Thoracic aorta (tissue), 2 donors: Measurements from ENCODE around the gene SEBOX. TPM values are rescaled to one million over a fixed set of nuclear protein-coding genes. Genes with fewer than 3 reads are reported as not detected.

Experiments used
- ATAC-seq: fragments of 150-250 bp; one replicate; pipeline ENCODE4 v1.8.0; 2017; ENCODE audit warnings: low read depth; ENCODE audit not compliant: insufficient number of reproducible peaks, low FRiP score
- DNase-seq: peaks from one replicate; pipeline ENCODE4 v3.0.0-alpha.2; 2020; ENCODE audit warnings: low spot score
- H3K27ac ChIP-seq, 2 donors: fragments of 200-600 bp; sonication (generic); 1 replicate in 1 of 2; 2 replicates in 1 of 2; pipeline ENCODE4 v1.5.1; 2016; ENCODE audit warnings: mild to moderate bottlenecking in 2 of 2, moderate library complexity in 2 of 2
- H3K27me3 ChIP-seq: fragments of 200-600 bp; sonication (generic); replicated peaks from 2 replicates; pipeline ENCODE4 v1.6.0; 2016; ENCODE audit warnings: mild to moderate bottlenecking; ENCODE audit not compliant: insufficient read depth
- H3K36me3 ChIP-seq: fragments of 200-600 bp; sonication (generic); one replicate; pipeline ENCODE4 v1.5.1; 2016
- H3K4me1 ChIP-seq, 2 donors: fragments of 200-600 bp; sonication (generic); 1 replicate in 1 of 2; 2 replicates in 1 of 2; pipeline versions ENCODE4 v1.5.1 to v1.6.0; 2016; ENCODE audit warnings: low read depth in 2 of 2, mild to moderate bottlenecking in 1 of 2; ENCODE audit not compliant: control insufficient read depth in 1 of 2
- H3K4me3 ChIP-seq: fragments of 200-600 bp; sonication (generic); 2 replicates; pipeline ENCODE4 v1.5.1; 2016; ENCODE audit warnings: mild to moderate bottlenecking
- H3K9me3 ChIP-seq: fragments of 200-600 bp; sonication (generic); 2 replicates; pipeline ENCODE4 v1.5.1; 2016
- total RNA-seq, 2 donors: library from RNA; depleted of rRNA; stranded (reverse); fragments of >200 nt; gene quantifications; one replicate each; pipeline versions ENCODE4 v1.1.0 to v1.2.3, GENCODE V29; 2016
- TF ChIP-seq, protein P1 (sequence below): fragments of 200-600 bp; sonication (generic); IDR thresholded peaks from one replicate; pipeline ENCODE4 v1.5.1; 2019; ENCODE audit warnings: antibody characterized with exemption

SEBOX gene
- total RNA-seq, 2 donors from 2014 or later = not detected

DNA sequence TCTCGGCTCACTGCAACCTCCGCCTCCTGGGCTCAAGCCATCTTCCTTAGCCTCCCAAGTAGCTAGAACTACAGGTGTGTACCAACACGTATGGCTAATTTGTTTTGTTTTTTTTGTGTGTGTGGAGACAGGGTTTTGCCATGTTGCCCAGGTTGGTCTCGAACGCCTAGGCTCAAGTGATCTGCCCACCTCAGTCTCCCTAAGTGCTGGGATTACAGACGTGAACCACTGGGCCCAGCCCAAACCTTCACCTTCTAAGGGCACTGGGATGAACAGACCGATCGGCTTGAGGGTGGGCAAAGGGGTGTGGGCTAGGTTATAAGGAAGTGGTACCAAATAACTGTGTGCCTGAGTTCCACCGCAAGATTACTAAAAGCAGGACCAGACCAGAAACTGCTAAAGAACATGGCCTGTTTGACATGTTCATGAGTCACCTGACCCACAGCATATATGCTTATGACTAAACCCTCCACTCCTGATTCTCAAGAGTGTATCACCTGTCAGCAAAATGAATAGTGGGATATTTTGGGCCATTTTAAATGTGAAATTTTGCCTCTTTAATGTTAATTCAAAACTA is 37.9 kb downstream of the SEBOX start:
- H3K27me3 ChIP-seq = no peaks in the 10 kb centered on the region
- H3K9me3 ChIP-seq = no peaks in the 10 kb centered on the region
- H3K4me3 ChIP-seq = no peak overlapping the region
- ATAC-seq (no peak), DNase-seq (no peak)
- H3K36me3 ChIP-seq = peaks cover 13% of the 10 kb centered on the region
- TF ChIP-seq, protein P1, sequence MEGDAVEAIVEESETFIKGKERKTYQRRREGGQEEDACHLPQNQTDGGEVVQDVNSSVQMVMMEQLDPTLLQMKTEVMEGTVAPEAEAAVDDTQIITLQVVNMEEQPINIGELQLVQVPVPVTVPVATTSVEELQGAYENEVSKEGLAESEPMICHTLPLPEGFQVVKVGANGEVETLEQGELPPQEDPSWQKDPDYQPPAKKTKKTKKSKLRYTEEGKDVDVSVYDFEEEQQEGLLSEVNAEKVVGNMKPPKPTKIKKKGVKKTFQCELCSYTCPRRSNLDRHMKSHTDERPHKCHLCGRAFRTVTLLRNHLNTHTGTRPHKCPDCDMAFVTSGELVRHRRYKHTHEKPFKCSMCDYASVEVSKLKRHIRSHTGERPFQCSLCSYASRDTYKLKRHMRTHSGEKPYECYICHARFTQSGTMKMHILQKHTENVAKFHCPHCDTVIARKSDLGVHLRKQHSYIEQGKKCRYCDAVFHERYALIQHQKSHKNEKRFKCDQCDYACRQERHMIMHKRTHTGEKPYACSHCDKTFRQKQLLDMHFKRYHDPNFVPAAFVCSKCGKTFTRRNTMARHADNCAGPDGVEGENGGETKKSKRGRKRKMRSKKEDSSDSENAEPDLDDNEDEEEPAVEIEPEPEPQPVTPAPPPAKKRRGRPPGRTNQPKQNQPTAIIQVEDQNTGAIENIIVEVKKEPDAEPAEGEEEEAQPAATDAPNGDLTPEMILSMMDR = no peak
- H3K27ac ChIP-seq = no peak overlapping the region
- H3K4me1 ChIP-seq = no peaks in the 10 kb centered on the region

DNA sequence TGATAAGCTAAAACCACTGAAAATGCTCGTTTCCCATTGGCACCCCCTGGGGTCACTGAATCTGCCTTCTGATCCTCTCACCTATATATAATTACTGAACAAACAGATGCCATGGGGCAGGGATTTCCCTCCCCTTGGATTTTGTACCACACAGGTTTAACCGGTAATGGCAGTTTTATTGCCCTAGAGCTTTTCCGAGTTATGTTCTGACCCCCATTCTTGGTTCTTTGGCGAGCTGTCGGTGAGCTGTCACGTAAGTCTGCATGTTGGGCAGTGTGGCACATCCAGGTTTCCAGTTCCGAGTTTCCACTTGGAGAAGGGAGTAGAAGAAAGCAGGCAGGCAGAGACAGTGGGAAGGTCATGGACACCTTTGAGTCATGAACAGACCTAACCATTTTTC is 38.9 kb downstream of the SEBOX start:
- H3K36me3 ChIP-seq = peaks cover 13% of the 10 kb centered on the region
- TF ChIP-seq, protein P1 = no peak
- DNase-seq (no peak), ATAC-seq (no peak)
- H3K4me1 ChIP-seq = no peaks in the 10 kb centered on the region
- H3K4me3 ChIP-seq = no peak overlapping the region
- no peaks in the 10 kb centered on the region for H3K27me3 ChIP-seq
- H3K27ac ChIP-seq = no peak overlapping the region
- H3K9me3 ChIP-seq = no peaks in the 10 kb centered on the region

DNA sequence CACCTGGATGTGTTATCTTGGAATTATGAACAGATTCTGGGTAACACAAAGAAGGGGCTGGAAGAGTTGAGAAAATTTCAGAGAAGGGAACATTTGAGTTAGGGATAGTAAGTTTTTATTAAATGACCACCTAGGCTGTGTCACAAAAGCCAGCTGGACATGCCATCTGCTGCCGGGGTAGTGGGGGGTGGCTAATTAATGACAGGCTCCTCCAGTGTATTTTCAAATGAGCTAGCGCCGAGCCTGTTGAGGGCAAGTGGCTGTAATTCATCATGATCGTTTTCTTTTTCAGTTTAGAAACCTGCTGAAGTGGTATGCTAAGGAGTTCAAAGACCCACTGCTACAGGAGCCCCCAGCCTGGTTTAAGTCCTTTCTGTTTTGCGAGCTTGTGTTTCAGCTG is 39.8 kb downstream of the SEBOX start:
- DNase-seq = no peak

DNA sequence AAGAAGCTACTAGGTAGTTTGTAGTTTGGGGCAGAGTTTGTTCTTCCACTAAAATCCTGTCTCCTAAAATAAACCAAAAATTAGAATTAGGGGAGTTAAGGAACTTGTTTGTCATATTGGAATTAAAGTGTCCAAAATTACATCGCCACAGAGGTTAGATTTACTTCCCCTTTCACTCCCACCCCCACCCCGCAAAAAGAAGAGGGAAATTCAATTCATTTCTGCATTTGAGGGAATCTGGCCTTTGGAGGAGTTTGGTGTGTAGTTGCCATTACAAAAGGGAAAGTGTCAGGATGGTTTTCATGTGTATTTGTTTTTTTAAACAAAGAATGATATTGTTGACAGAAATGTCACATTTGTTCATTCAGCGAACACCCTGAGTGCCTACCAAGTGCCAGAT is 40.2 kb downstream of the SEBOX start:
- peaks cover 0 to 2% of the 10 kb centered on the region in 2 donors for H3K4me1 ChIP-seq
- H3K4me3 ChIP-seq = no peak overlapping the region
- TF ChIP-seq, protein P1 = no peak
- H3K36me3 ChIP-seq = peaks cover 7% of the 10 kb centered on the region
- no peak for DNase-seq
- no peaks in the 10 kb centered on the region for H3K27me3 ChIP-seq
- ATAC-seq = no peak
- H3K27ac ChIP-seq = no peak overlapping the region
- H3K9me3 ChIP-seq = no peaks in the 10 kb centered on the region

More for the DNA sequence above, 39.8 kb downstream of the SEBOX start:
- H3K4me1 ChIP-seq = no peaks in the 10 kb centered on the region
- H3K27ac ChIP-seq = no peak overlapping the region
- ATAC-seq = no peak
- no peak overlapping the region for H3K4me3 ChIP-seq
- H3K27me3 ChIP-seq = no peaks in the 10 kb centered on the region
- peaks cover 8% of the 10 kb centered on the region for H3K36me3 ChIP-seq
- no peaks in the 10 kb centered on the region for H3K9me3 ChIP-seq
- TF ChIP-seq, protein P1 = no peak

DNA sequence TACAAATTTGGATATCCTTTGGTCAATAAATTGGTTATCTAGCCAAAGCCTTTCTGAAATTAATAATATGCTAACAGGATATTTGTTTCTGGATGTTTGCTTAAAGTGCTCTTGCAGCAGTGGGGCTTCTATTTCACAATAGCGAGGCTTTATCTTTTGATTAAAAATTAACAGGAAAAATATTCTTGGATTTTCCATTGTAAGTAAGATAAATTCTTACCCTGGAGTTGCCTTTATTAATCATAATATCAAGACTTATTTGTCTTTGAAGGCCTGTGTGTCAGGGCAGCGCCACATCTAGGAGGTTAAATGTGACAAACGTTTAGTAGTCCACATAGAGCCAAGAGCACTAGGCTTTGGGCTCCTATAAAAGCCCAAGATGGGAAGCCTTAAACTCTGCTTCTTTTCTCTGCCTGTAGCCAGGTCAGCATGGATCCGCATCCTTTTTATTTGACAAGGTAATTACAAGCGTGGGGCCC is 40.7 kb downstream of the SEBOX start:
- TF ChIP-seq, protein P1 = no peak
- H3K4me3 ChIP-seq = no peak overlapping the region
- no peak for ATAC-seq
- H3K27me3 ChIP-seq = no peaks in the 10 kb centered on the region
- H3K27ac ChIP-seq = no peak overlapping the region
- peaks cover 4 to 5% of the 10 kb centered on the region in 2 donors for H3K4me1 ChIP-seq
- no peak for DNase-seq
- peaks cover 5% of the 10 kb centered on the region for H3K36me3 ChIP-seq
- H3K9me3 ChIP-seq = no peaks in the 10 kb centered on the region
